ENCODE results near the gene PROC.

The PROC gene

DNA sequence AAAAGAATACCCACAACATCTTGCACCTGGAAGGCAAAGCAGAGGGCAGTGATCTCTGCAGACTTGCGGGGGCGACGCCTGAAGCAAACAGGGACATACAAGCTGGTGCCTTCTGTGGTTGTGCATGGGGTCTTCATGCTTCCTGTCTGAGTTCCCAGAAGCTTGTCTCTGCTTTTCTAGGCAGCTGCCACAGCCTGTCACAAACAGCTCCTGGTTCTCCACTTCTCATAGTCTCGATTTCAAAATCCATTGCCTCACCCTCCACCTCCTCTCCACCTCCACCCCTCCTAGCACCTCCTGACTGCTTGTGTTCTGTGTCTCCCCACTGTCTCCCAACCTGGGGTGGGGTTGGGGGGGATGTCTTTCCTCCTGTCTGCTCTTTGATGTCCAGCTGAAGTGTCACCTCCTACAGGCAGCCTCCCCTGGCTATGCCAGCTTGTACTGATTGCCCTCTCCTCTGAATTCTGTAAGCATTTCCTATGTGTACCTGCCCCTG, 1.7 kb upstream of the PROC start:
- TF ChIP-seq, protein P1, sequence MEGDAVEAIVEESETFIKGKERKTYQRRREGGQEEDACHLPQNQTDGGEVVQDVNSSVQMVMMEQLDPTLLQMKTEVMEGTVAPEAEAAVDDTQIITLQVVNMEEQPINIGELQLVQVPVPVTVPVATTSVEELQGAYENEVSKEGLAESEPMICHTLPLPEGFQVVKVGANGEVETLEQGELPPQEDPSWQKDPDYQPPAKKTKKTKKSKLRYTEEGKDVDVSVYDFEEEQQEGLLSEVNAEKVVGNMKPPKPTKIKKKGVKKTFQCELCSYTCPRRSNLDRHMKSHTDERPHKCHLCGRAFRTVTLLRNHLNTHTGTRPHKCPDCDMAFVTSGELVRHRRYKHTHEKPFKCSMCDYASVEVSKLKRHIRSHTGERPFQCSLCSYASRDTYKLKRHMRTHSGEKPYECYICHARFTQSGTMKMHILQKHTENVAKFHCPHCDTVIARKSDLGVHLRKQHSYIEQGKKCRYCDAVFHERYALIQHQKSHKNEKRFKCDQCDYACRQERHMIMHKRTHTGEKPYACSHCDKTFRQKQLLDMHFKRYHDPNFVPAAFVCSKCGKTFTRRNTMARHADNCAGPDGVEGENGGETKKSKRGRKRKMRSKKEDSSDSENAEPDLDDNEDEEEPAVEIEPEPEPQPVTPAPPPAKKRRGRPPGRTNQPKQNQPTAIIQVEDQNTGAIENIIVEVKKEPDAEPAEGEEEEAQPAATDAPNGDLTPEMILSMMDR (IDR thresholded peaks at IDR 0.05; ENCODE audit: extremely low read depth, missing control alignments): no peak
- peak; percentile 36 for DNase-seq (ENCODE audit: low spot score)

GRCh38 chr2:127417406-127417805, 821 bp upstream of the PROC start:
- TF ChIP-seq, protein P1 (IDR thresholded peaks at IDR 0.05; ENCODE audit: extremely low read depth, missing control alignments): no peak
- DNase-seq (ENCODE audit: low spot score): no peak

DNA sequence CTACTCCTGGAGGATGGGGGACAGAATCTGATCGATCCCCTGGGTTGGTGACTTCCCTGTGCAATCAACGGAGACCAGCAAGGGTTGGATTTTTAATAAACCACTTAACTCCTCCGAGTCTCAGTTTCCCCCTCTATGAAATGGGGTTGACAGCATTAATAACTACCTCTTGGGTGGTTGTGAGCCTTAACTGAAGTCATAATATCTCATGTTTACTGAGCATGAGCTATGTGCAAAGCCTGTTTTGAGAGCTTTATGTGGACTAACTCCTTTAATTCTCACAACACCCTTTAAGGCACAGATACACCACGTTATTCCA, 844 bp downstream of the PROC start:
- DNase-seq (ENCODE audit: low spot score): no peak
- TF ChIP-seq, protein P1 (IDR thresholded peaks at IDR 0.05; ENCODE audit: extremely low read depth, missing control alignments): no peak

DNA sequence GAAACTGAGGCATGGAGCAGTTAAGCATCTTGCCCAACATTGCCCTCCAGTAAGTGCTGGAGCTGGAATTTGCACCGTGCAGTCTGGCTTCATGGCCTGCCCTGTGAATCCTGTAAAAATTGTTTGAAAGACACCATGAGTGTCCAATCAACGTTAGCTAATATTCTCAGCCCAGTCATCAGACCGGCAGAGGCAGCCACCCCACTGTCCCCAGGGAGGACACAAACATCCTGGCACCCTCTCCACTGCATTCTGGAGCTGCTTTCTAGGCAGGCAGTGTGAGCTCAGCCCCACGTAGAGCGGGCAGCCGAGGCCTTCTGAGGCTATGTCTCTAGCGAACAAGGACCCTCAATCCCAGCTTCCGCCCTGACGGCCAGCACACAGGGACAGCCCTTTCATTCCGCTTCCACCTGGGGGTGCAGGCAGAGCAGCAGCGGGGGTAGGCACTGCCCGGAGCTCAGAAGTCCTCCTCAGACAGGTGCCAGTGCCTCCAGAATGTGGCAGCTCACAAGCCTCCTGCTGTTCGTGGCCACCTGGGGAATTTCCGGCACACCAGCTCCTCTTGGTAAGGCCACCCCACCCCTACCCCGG, 1.3 kb downstream of the PROC start:
- TF ChIP-seq, protein P1 (IDR thresholded peaks at IDR 0.05; ENCODE audit: extremely low read depth, missing control alignments): no peak
- peak; percentile 31 for DNase-seq (ENCODE audit: low spot score)

GRCh38 chr2:127420039-127420864, 2.0 kb downstream of the PROC start:
- TF ChIP-seq, protein P1 (IDR thresholded peaks at IDR 0.05; ENCODE audit: extremely low read depth, missing control alignments): no peak
- peak; percentile 34 for DNase-seq (ENCODE audit: low spot score)

- TF ChIP-seq, protein P1 (IDR thresholded peaks at IDR 0.05; ENCODE audit: extremely low read depth, missing control alignments): no peak
- DNase-seq (ENCODE audit: low spot score): no peak
Observed at GRCh38 chr2:127421116-127421800, 3.0 kb downstream of the PROC start.
